HG03457 (cell line): ENCODE measurements around the gene RERE.
"Not testable (repeated sequence)": the region's sequence is repeated elsewhere in the genome, so short reads cannot be mapped to it uniquely, and the experiment has no call there.

Source experiments
- ATAC-seq: cut with Tn5 transposase; IDR thresholded peaks from one replicate; pipeline ENCODE4 v1.9.1; 2021; ENCODE audit warnings: moderate number of reproducible peaks; ENCODE audit not compliant: unreplicated experiment

RERE gene

DNA sequence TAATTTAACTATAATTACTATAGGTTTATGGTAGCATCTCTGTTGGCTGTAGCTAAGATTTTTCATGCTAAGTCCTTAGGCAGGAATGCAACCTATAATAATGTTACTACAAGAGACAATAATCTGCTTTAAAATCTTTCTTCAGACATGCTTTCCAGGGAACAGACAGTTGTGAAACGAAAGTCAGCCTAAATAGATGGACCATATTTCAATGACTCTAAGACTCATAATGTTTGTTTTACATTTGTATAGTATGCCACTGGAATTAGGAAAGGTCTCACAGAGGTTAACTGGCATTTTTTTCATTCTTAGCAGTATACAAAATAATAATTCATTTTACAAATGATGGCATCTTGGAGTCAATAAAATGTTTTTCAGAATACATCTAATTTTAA lies 8.1 kb downstream of the RERE start:
- no peak for ATAC-seq

DNA sequence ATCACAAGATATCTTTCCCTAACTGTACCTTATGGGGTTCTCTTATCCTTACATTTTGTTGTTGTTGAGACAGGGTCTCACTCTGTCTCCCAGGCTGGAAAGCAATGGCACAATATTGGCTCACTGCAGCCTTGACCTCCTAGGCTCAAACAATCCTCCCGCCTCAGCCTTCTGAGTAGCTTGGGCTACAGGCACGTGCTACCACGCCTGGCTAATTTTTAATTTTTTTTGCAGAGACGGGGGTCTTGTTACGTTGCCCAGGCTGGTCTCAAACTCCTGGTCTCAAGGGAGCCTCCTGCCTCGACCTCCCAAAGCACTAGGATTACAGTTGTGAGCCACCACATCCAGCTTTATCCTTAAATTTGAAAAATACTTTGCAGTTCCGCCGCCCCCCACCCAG lies 10.4 kb downstream of the RERE start:
- no peak for ATAC-seq

GRCh38 chr1:8800416-8800815 lies 17.0 kb downstream of the RERE start:
- no peak for ATAC-seq

DNA sequence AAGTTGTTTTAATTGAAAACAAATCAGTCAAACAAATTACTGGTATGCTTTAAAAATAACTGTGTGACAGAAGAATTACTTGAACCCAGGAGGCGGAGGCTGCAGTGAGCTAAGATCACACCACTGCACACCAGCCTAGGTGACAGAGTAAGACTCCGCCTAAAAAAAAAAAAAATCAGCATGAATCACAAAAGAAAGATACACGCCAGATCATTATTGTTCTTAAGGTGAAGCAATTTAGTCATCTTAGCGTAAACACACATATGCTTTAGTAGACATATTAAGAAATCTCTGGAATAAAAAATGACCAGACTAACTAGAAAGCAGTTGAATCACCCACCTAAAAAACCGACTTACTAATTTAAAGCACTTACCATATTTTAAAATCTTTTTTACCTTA lies 20.2 kb downstream of the RERE start:
- ATAC-seq, result no peak

DNA sequence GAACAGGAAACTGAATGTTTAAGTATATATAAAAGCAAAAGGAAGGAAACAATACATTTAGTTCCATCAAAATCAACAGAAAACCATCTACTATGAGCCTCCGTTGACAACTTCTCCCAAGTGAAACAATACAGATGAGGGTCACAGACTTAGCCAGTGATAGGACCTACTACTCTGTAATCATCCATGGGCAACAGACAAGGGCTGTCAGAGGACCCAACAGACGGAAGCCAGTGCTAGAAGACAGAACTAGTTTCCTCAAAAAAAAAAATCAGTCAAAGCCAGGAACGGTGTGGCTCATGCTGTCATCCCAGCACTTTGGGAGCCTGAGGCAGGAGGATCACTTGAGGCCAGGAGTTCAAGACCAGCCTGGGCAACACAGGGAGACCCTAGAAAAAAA lies 20.6 kb downstream of the RERE start:
- no peak for ATAC-seq

GRCh38 chr1:8794605-8795004 lies 22.8 kb downstream of the RERE start:
- no peak for ATAC-seq

DNA sequence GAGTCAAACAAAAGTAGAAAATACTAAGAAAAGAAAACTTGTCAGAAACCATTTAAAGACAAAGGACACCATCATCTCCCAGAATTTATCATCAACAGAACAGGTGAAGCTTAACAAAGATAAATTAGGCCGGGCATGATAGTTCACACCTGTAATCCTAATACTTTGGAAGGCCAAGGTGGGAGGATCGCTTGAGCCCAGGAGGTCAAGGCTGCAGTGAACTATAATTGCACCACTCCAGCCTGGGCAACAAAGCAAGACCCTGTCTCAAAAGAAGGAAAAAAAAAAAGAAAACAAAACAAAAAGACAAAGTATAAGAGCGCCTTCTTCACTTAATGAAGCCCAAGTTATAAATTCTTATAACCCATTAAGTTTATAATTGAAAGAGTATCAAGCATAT lies 25.6 kb downstream of the RERE start:
- ATAC-seq, result no peak

- ATAC-seq, result no peak
Measured at GRCh38 chr1:8790987-8791386, 26.5 kb downstream of the RERE start.

DNA sequence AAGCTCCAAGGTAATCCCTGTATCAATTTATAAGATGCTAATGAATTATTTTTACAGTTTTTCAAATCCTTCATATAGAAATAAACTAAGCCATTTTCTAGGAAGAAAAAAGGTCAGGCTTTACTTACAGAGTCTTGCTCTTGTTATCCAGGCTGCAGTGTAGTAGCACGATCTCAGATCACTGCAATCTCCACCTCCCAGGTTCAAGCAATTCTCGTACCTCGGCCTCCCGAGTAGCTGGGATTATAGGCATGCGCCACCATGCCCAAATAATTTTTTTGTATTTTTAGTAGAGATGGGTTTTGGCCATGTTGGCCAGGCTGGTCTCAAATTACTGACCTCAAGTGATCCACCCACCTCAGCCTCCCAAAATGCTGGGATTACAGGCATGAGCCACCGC lies 27.0 kb downstream of the RERE start:
- no peak for ATAC-seq

- no peak for ATAC-seq
Measured at GRCh38 chr1:8789314-8790214, 27.9 kb downstream of the RERE start.

- no peak for ATAC-seq
Measured at GRCh38 chr1:8787218-8787617, 30.2 kb downstream of the RERE start.

GRCh38 chr1:8786204-8786603 lies 31.2 kb downstream of the RERE start:
- not testable (repeated sequence) for ATAC-seq

DNA sequence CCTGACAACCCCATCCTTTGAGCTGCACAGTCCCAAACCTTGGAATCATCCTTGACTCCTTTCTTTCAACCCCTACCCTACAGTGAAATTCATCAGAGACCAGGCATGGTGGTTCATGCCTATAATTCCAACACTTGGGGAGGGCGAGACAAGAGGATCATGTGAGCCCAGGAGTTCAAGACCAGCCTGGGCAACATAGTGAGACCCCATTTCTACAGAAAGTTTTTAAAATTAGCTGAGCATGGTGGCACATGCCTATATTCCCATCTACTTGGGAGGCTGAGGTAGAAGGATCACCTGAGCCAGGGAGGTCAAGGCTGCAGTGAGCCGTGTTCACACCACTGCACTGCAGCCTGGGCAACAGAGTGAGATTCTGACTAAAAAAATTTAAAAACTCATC lies 34.5 kb downstream of the RERE start:
- no peak for ATAC-seq

DNA sequence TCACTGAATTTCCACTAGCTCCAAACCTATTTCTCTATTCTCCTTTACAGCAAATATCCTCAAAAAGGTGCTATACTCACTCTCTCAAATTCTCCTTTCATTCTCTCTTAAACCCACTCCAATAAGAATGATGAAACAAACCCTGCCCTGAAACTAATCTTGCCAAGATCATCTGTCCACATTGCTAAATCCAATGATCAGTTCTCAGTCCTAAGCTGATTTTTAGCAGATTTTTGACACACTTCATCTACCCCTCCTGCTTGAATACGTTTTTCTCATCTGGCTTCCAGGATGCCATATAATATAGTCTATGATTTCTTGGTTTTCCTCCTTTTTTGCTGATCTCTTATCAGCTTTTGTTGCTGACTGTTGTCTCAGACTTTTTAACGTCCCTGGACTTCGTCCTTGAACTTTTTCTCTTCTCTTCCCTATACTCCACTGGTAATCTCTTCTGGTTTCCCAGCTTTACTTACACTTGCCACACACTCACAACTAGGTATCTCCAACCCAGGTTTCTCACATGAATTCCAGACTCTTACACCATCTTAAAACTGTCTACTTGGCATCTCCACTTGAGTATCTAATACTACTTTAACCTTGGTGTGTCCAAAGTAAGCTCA lies 35.3 kb downstream of the RERE start:
- no peak for ATAC-seq

DNA sequence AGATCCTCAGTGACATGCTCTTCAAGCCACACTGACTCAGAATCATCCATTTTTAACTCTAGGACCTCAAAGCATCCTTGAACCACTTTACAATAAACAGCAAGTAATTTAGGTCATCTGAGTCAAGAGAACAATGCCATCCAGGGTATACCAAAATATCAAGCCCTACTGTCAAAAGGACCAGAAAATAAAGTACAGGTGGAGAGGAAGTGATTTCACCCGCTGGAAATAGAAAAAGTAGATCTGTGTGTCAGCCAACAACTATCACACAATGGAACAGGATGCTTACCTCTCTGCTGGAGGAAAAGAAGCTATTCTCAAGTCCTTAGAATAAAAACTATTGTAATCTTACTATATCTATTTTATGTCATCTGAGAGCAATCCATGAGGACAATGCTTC lies 37.0 kb downstream of the RERE start:
- ATAC-seq, result no peak

GRCh38 chr1:8777867-8778266 lies 39.6 kb downstream of the RERE start:
- ATAC-seq, result no peak

GRCh38 chr1:8776104-8776503 lies 41.3 kb downstream of the RERE start:
- ATAC-seq, result no peak

GRCh38 chr1:8767006-8767405 lies 50.4 kb downstream of the RERE start:
- ATAC-seq, result no peak

- no peak for ATAC-seq
Measured at GRCh38 chr1:8765198-8765597, 52.2 kb downstream of the RERE start.

- ATAC-seq, result no peak
Measured at GRCh38 chr1:8764293-8764937, 53.0 kb downstream of the RERE start.

DNA sequence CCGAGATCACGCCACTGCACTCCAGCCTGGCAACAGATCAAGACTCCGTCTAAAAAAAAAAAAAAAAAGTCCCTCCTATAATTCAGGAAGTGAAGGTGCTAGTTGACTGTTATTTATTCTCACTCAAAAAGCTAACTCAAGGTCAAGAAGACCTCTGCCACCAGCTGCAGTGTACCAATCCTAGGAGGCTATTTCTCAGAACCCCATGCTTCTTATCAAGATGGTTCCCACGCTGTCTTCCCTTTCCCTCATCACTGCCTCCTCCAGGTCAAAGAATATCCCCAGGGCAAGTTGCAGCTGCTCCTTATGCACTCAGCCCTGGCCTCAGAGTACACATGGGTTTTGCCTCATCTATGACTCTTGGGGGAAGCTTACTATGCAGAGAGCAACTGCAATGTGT lies 53.6 kb downstream of the RERE start:
- ATAC-seq, result no peak

DNA sequence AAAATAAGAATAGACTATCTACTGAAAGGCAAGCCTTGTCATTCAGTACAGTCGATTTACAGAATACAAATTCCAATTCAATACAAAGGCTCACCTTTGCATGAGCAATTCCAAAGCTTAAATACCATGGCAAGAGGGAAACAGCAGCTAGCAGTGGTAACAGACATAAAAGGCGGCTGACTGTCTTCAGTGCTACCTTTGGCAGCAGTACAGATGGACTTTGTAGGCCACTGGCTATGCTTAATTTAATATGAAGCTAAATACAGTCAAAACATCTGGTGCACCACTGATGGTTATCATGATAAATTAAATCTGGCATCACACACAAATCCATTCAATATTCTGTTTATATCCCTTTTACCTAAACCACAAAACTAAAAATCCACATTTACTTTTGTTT lies 62.4 kb downstream of the RERE start:
- no peak for ATAC-seq
